GM18505 (cell line): ENCODE data around the gene DNAJB6.

ENCODE experiments used
- ATAC-seq: cut with Tn5 transposase; IDR thresholded peaks from one replicate; pipeline ENCODE4 v1.9.1; 2021; ENCODE audit not compliant: unreplicated experiment
- POLR2A ChIP-seq: IDR thresholded peaks from 4 replicates; pipeline ENCODE4 v1.6.1; 2011; ENCODE audit warnings: borderline replicate concordance; ENCODE audit not compliant: insufficient read depth, insufficient read length; ENCODE audit errors: extremely low read depth

DNAJB6 gene

GRCh38 chr7:157418204-157419034 lies 81.6 kb downstream of the DNAJB6 start:
- no peak for ATAC-seq
- TF ChIP-seq POLR2A = no peak

GRCh38 chr7:157419035-157419293 lies 82.2 kb downstream of the DNAJB6 start:
- TF ChIP-seq POLR2A = no peak
- no peak for ATAC-seq

- TF ChIP-seq POLR2A = no peak
- ATAC-seq = no peak
Observed at GRCh38 chr7:157422279-157422678, 85.5 kb downstream of the DNAJB6 start.

- no peak for ATAC-seq
- no peak for TF ChIP-seq POLR2A
Observed at GRCh38 chr7:157423348-157423747, 86.5 kb downstream of the DNAJB6 start.

- no peak for TF ChIP-seq POLR2A
- ATAC-seq = no peak
Observed at GRCh38 chr7:157423886-157424565, 87.2 kb downstream of the DNAJB6 start.

- ATAC-seq = no peak
- TF ChIP-seq POLR2A = no peak
Observed at GRCh38 chr7:157425137-157425731, 88.4 kb downstream of the DNAJB6 start.

- no peak for TF ChIP-seq POLR2A
- ATAC-seq = no peak
Observed at GRCh38 chr7:157425761-157426160, 89.0 kb downstream of the DNAJB6 start.

- no peak for ATAC-seq
- TF ChIP-seq POLR2A = no peak
Observed at GRCh38 chr7:157426463-157427301, 89.9 kb downstream of the DNAJB6 start.

- no peak for TF ChIP-seq POLR2A
- no peak for ATAC-seq
Observed at GRCh38 chr7:157427811-157428553, 91.2 kb downstream of the DNAJB6 start.

GRCh38 chr7:157428554-157428945 lies 91.7 kb downstream of the DNAJB6 start:
- TF ChIP-seq POLR2A = no peak
- ATAC-seq = no peak

- no peak for ATAC-seq
Observed at GRCh38 chr7:157429001-157429679, 92.3 kb downstream of the DNAJB6 start.

GRCh38 chr7:157429680-157430224 lies 92.9 kb downstream of the DNAJB6 start:
- no peak for TF ChIP-seq POLR2A
- ATAC-seq = no peak

More at GRCh38 chr7:157429001-157429679, 92.3 kb downstream of the DNAJB6 start:
- no peak for TF ChIP-seq POLR2A
